DOHH2 (cell line): ENCODE data around the gene FOXG1.

ENCODE experiments used
- CTCF ChIP-seq: fragments of 200-600 bp; sonication (generic); IDR thresholded peaks from one replicate; pipeline ENCODE4 v1.5.1; 2014; ENCODE audit warnings: antibody characterized with exemption, mild to moderate bottlenecking, low read depth, low read length; ENCODE audit not compliant: poor library complexity, severe bottlenecking
- EZH2phosphoT487 ChIP-seq: fragments of 200-600 bp; sonication (generic); IDR thresholded peaks from 2 replicates; pipeline ENCODE4 v1.6.1; 2017; ENCODE audit warnings: borderline replicate concordance, mild to moderate bottlenecking, antibody characterized with exemption, low read length, moderate library complexity, mixed read lengths

- TF ChIP-seq CTCF (peak; percentile 65), EZH2phosphoT487 (no peak)
These were observed 15.0 kb upstream of the FOXG1 start for GRCh38 chr14:28751467-28752058.
